GM12878 (cell line): ENCODE data around the gene CFAP97D2.

Source experiments
- ATF3 ChIP-seq: IDR thresholded peaks from 2 replicates; pipeline ENCODE4 v1.6.1; 2011; ENCODE audit warnings: low read depth, mild to moderate bottlenecking, low read length, moderate library complexity, borderline replicate concordance; ENCODE audit errors: extremely low read depth
- CHD1 ChIP-seq: IDR thresholded peaks from 2 replicates; pipeline ENCODE4 v1.6.1; 2012; ENCODE audit warnings: low read depth, low read length, improper control_type of control experiment
- CREB1 ChIP-seq: IDR thresholded peaks from 2 replicates; pipeline ENCODE4 v1.6.1; 2012; ENCODE audit warnings: low read depth, mild to moderate bottlenecking, inconsistent platforms
- EGR1 ChIP-seq, 2 experiments: IDR thresholded peaks; 1 replicate in 1 of 2; 2 replicates in 1 of 2; pipeline ENCODE4 v1.6.1; 2011 to 2012; ENCODE audit warnings: low read depth in 2 of 2, low read length in 2 of 2, borderline replicate concordance in 1 of 2, mild to moderate bottlenecking in 1 of 2, moderate library complexity in 1 of 2
- FOS ChIP-seq: IDR thresholded peaks from 3 replicates; pipeline ENCODE4 v1.6.1; 2011; ENCODE audit warnings: borderline replicate concordance; ENCODE audit not compliant: insufficient read length; ENCODE audit errors: extremely low read depth
- IKZF1 ChIP-seq: fragments of 450-650 bp; conservative IDR thresholded peaks from 2 replicates; pipeline ENCODE4 v1.6.1; 2017; ENCODE audit warnings: antibody characterized with exemption, mild to moderate bottlenecking
- IRF4 ChIP-seq: IDR thresholded peaks from 2 replicates; pipeline ENCODE4 v1.6.1; 2011; ENCODE audit warnings: low read depth, low read length
- POLR2A ChIP-seq: IDR thresholded peaks from 2 replicates; pipeline ENCODE4 v1.6.1; 2011; ENCODE audit warnings: low read depth, mild to moderate bottlenecking, low read length
- PRDM15 ChIP-seq: fragments of 450-650 bp; formaldehyde crosslinking; IDR thresholded peaks from 2 replicates; pipeline ENCODE4 v1.4.0; 2020; ENCODE audit warnings: mild to moderate bottlenecking, moderate library complexity
- RAD21 ChIP-seq: IDR thresholded peaks from 2 replicates; pipeline ENCODE4 v1.6.1; 2011; ENCODE audit warnings: mild to moderate bottlenecking, low read depth, low read length, moderate library complexity; ENCODE audit not compliant: insufficient read depth
- SP1 ChIP-seq: IDR thresholded peaks from one replicate; pipeline ENCODE4 v1.6.1; 2011; ENCODE audit warnings: low read depth, low read length
- SUZ12 ChIP-seq: fragments of 200-600 bp; sonication (generic); IDR thresholded peaks from one replicate; pipeline ENCODE4 v1.6.1; 2018; ENCODE audit warnings: antibody characterized with exemption, mild to moderate bottlenecking; ENCODE audit not compliant: unreplicated experiment
- ZNF622 ChIP-seq: fragments of 450-650 bp; IDR thresholded peaks from 2 replicates; pipeline ENCODE4 v1.6.1; 2017; ENCODE audit warnings: mild to moderate bottlenecking, inconsistent platforms
- TF ChIP-seq, protein P1 (sequence below), 3 experiments: IDR thresholded peaks in 2 of 3; conservative IDR thresholded peaks in 1 of 3; 2 replicates each; pipeline ENCODE4 v1.5.1; 2011; ENCODE audit warnings: low read depth in 3 of 3, low read length in 3 of 3, mild to moderate bottlenecking in 3 of 3, control low read depth in 2 of 3, moderate library complexity in 2 of 3, inconsistent platforms in 1 of 3, mixed read lengths in 1 of 3; ENCODE audit not compliant: control insufficient read depth in 2 of 3, insufficient read depth in 1 of 3; ENCODE audit errors: extremely low read depth in 1 of 3

- TF ChIP-seq, protein P1, sequence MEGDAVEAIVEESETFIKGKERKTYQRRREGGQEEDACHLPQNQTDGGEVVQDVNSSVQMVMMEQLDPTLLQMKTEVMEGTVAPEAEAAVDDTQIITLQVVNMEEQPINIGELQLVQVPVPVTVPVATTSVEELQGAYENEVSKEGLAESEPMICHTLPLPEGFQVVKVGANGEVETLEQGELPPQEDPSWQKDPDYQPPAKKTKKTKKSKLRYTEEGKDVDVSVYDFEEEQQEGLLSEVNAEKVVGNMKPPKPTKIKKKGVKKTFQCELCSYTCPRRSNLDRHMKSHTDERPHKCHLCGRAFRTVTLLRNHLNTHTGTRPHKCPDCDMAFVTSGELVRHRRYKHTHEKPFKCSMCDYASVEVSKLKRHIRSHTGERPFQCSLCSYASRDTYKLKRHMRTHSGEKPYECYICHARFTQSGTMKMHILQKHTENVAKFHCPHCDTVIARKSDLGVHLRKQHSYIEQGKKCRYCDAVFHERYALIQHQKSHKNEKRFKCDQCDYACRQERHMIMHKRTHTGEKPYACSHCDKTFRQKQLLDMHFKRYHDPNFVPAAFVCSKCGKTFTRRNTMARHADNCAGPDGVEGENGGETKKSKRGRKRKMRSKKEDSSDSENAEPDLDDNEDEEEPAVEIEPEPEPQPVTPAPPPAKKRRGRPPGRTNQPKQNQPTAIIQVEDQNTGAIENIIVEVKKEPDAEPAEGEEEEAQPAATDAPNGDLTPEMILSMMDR (IDR thresholded peaks at IDR 0.05 in 2 of 3, conservative IDR thresholded peaks at IDR 0.05 in 1 of 3; ENCODE audit: control insufficient read depth in 2 of 3, extremely low read depth in 1 of 3, insufficient read depth in 1 of 3, low read depth in 3 of 3, low read length in 3 of 3) = no peak
- no peak for TF ChIP-seq POLR2A
- TF ChIP-seq RAD21 = no peak
- TF ChIP-seq PRDM15 = no peak
- no peak for TF ChIP-seq EGR1 (IDR thresholded peaks at IDR 0.05; ENCODE audit: borderline replicate concordance in 1 of 2, low read depth in 2 of 2, low read length in 2 of 2)
- no peak for TF ChIP-seq ZNF622
- TF ChIP-seq IKZF1 = no peak
- no peak for TF ChIP-seq IRF4
- no peak for TF ChIP-seq SUZ12
- TF ChIP-seq CREB1 = no peak
- TF ChIP-seq CHD1 = no peak
- no peak for TF ChIP-seq FOS
- TF ChIP-seq SP1 = no peak
- no peak for TF ChIP-seq ATF3
These were observed 56.6 kb downstream of the CFAP97D2 start for GRCh38 chr13:114235697-114236096.
